Measurements from ENCODE around the gene TOR4A. TPM values are rescaled to one million over a fixed set of nuclear protein-coding genes. Genes with fewer than 3 reads are reported as not detected.
A peak's percentile ranks its signal among the peaks of the same experiment; 100 is the strongest.

Gene TOR4A
- 0.37 and 1.3 TPM in 2 replicates for total RNA-seq (2014; rRNA removed; shearing (Covaris generic))

GRCh38 chr9:137277329-137278041, at the start of gene TOR4A:
Gene TOR4A, plus strand, starts transcription at chr9:137277726. Its CDS starts 964 bp downstream, at chr9:137278690.
- no peak for DNase-seq (ENCODE audit: low spot score)

GRCh38 chr9:137227853-137228505, 49.5 kb upstream of the TOR4A start:
- no peak for DNase-seq (ENCODE audit: low spot score)

GRCh38 chr9:137228506-137228967, 49.0 kb upstream of the TOR4A start:
- DNase-seq (ENCODE audit: low spot score), result no peak

GRCh38 chr9:137228968-137229896, 48.3 kb upstream of the TOR4A start:
- no peak for DNase-seq (ENCODE audit: low spot score)

- no peak for DNase-seq (ENCODE audit: low spot score)
These were observed 47.4 kb upstream of the TOR4A start for GRCh38 chr9:137229903-137230704.

GRCh38 chr9:137230705-137231371, 46.7 kb upstream of the TOR4A start, which contains the start of gene SLC34A3:
Gene SLC34A3, plus strand, starts transcription at chr9:137230901. Its CDS starts 802 bp downstream, at chr9:137231703.
- DNase-seq (ENCODE audit: low spot score), result no peak

DNA sequence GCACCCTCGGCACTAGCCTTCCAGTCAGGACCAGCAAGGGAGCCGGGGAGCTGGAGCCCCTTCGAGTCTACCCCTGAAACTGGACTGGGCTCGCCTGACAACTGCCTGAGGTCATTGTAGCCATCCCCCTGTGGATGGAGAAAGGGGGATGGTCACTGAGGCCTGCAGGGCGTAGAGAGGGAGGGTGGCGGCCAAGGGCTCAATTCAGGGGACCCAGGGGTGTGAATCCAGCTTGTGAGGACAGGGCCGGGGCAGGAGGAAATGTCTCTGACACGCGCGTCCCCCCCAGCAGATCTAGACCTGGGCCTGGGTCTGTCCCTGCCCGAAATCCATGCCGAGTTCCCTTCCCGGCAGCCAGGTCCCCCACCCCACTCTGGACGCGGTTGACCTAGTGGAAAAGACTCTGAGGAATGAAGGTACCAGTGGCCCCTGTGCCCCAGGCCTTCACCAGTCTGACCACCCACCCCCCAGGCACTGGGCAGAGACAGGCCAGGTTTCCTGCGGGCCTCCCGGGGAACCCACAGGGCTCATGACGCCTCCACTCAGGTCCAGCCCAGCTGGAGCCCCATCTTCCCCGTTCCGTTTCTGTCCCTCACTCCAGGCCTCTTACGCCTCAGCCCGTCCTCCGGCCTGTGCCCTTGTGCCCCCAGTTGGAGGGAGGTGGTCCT, 46.0 kb upstream of the TOR4A start:
- no peak for DNase-seq (ENCODE audit: low spot score)

- DNase-seq (ENCODE audit: low spot score), result no peak
These were observed 45.4 kb upstream of the TOR4A start for GRCh38 chr9:137232101-137232500.

DNA sequence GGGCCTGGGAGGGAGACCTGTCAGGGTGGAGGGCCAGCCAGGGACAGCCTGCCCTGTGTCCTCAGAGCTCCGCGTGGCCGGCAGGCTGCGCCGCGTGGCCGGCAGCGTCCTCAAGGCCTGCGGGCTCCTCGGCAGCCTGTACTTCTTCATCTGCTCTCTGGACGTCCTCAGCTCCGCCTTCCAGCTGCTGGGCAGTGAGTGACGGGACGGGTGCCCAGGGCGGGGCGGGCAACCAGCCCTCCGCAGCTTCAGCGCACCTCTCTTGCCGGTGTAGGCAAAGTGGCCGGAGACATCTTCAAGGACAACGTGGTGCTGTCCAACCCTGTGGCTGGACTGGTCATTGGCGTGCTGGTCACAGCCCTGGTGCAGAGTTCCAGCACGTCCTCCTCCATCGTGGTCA, 45.0 kb upstream of the TOR4A start:
- DNase-seq (ENCODE audit: low spot score), result no peak

DNA sequence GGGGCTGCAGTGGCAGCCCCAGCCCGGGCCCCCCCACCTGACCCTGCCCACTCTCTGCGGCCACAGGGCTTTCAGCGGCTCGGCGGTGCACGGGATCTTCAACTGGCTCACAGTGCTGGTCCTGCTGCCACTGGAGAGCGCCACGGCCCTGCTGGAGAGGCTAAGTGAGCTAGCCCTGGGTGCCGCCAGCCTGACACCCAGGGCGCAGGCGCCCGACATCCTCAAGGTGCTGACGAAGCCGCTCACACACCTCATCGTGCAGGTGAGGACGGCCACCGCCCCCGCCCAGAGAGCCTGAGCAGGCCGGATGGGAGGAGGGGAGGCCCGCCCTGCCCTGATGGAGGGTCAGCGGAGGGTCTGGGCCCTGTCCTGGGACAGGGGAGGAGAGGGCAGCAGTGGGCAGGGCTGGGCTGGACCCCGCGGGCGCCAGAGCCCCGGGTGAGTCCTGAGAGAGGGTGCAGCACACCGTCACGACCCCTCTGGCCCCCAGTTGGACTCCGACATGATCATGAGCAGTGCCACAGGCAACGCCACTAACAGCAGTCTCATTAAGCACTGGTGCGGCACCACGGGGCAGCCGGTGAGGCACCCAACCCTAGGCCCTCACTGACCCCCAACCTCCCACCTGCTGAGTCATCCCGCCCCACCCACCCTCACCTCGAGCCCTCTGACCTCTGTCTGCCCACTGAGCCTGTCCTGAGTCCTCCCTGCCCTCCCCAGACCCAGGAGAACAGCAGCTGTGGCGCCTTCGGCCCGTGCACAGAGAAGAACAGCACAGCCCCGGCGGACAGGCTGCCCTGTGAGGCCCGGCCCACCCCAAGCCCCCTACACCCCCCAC, 44.2 kb upstream of the TOR4A start:
- DNase-seq (ENCODE audit: low spot score), result no peak

DNA sequence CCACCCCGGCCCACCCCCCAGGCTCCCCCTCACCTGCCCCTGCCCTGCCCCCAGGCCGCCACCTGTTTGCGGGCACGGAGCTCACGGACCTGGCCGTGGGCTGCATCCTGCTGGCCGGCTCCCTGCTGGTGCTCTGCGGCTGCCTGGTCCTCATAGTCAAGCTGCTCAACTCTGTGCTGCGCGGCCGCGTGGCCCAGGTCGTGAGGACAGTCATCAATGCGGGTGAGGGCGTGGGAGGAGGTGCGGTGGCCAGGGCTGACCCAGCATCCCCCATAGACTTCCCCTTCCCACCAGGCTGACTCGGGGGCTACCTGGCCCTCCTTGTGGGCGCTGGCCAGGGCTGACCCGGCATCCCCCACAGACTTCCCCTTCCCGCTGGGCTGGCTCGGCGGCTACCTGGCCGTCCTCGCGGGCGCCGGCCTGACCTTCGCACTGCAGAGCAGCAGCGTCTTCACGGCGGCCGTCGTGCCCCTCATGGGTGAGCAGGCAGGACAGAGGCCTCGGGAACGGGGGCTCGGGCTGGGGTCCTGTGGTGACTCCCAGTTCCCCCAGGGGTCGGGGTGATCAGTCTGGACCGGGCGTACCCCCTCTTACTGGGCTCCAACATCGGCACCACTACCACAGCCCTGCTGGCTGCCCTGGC, 43.4 kb upstream of the TOR4A start:
- no peak for DNase-seq (ENCODE audit: low spot score)

- DNase-seq (ENCODE audit: low spot score), result no peak
These were observed 42.6 kb upstream of the TOR4A start for GRCh38 chr9:137234758-137235423.

GRCh38 chr9:137235424-137236237, 41.9 kb upstream of the TOR4A start:
- no peak for DNase-seq (ENCODE audit: low spot score)

- DNase-seq (ENCODE audit: low spot score), result peak; percentile 74
These were observed 41.1 kb upstream of the TOR4A start for GRCh38 chr9:137236238-137236935.

GRCh38 chr9:137236936-137237421, 40.5 kb upstream of the TOR4A start:
- DNase-seq (ENCODE audit: low spot score), result no peak

All from H4 (cell line).